Muscle layer of duodenum (tissue), 2 donors: ENCODE results near the gene PLA2R1.

Source experiments
- H3K27ac ChIP-seq: one replicate; pipeline ENCODE4 v1.7.0; 2013; ENCODE audit warnings: mild to moderate bottlenecking, low read length
- H3K27me3 ChIP-seq: one replicate; pipeline ENCODE4 v1.7.0; 2013; ENCODE audit warnings: low read depth, mild to moderate bottlenecking, control low read depth, low read length
- H3K36me3 ChIP-seq, 2 donors: one replicate each; pipeline ENCODE4 v1.7.0; 2013; ENCODE audit warnings: low read length in 2 of 2, control low read depth in 1 of 2, mild to moderate bottlenecking in 1 of 2; ENCODE audit not compliant: insufficient read depth in 2 of 2, control insufficient read depth in 1 of 2
- H3K4me1 ChIP-seq, 2 donors: one replicate each; pipeline ENCODE4 v1.7.0; 2013; ENCODE audit warnings: low read length in 2 of 2, mild to moderate bottlenecking in 2 of 2, control low read depth in 1 of 2, moderate library complexity in 1 of 2; ENCODE audit not compliant: insufficient read depth in 2 of 2, control insufficient read depth in 1 of 2
- H3K4me3 ChIP-seq, 2 donors: one replicate each; pipeline ENCODE4 v1.7.0; 2013; ENCODE audit warnings: low read length in 2 of 2, low read depth in 1 of 2, mild to moderate bottlenecking in 1 of 2
- H3K9me3 ChIP-seq, 2 donors: one replicate each; pipeline ENCODE4 v1.7.0; 2013; ENCODE audit warnings: low read length in 2 of 2, control low read depth in 1 of 2, mild to moderate bottlenecking in 1 of 2; ENCODE audit not compliant: control insufficient read depth in 1 of 2
- donor health status: healthy.

PLA2R1 gene

DNA sequence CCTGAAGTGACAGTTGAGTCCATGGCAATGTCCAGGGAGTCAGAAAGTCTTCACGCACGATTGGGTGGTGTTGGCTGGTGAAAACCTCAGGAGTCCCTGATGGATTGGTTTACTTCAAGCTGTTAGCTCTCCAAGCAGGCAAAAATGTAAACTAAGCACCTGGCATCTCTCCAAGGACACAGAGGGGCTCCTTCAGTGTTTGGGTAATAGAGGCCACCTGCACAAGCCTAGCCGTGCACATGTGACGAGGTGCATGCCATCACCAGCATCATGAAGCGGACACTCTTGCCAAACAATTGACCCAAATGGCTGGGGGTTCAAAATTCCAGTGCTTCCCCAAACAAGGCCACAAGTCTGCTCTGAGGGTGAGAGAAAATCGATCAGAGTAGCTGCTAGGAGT lies 159.7 kb downstream of the PLA2R1 start:
- no peaks in the 10 kb centered on the region for H3K36me3 ChIP-seq
- no peaks in the 10 kb centered on the region for H3K27me3 ChIP-seq
- peaks cover 0 to 8% of the 10 kb centered on the region in 2 donors for H3K4me1 ChIP-seq
- no peaks in the 10 kb centered on the region for H3K9me3 ChIP-seq
- no peak overlapping the region for H3K27ac ChIP-seq
- no peak overlapping the region for H3K4me3 ChIP-seq

DNA sequence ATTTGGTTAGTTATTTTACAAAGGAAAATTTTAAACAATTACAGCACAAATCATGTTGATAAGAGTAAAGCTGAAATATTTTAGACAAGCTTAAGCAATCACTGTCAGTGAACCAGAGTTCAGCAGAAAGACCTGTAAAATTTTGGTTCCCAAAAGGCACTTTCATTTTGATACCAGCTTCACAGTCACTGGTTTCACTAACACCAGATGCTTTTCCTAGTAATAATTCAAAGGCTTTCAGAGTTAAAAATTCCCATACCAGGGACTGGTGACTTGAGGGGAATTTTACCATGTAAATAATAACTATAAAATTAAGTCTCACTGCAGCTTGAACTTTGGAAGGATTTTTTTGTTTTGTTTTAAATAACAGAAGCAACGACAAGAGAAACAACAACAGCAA lies 162.1 kb downstream of the PLA2R1 start:
- peaks cover 0 to 8% of the 10 kb centered on the region in 2 donors for H3K4me1 ChIP-seq
- no peaks in the 10 kb centered on the region for H3K9me3 ChIP-seq
- H3K4me3 ChIP-seq: no peak overlapping the region
- no peak overlapping the region for H3K27ac ChIP-seq
- H3K36me3 ChIP-seq: no peaks in the 10 kb centered on the region
- H3K27me3 ChIP-seq: no peaks in the 10 kb centered on the region

- H3K27ac ChIP-seq: no peak overlapping the region
- H3K9me3 ChIP-seq: no peaks in the 10 kb centered on the region
- no peaks in the 10 kb centered on the region for H3K36me3 ChIP-seq
- H3K4me1 ChIP-seq: no peaks in the 10 kb centered on the region
- no peak overlapping the region for H3K4me3 ChIP-seq
- H3K27me3 ChIP-seq: no peaks in the 10 kb centered on the region
Observed at GRCh38 chr2:159898441-159898840, 164.0 kb downstream of the PLA2R1 start.

DNA sequence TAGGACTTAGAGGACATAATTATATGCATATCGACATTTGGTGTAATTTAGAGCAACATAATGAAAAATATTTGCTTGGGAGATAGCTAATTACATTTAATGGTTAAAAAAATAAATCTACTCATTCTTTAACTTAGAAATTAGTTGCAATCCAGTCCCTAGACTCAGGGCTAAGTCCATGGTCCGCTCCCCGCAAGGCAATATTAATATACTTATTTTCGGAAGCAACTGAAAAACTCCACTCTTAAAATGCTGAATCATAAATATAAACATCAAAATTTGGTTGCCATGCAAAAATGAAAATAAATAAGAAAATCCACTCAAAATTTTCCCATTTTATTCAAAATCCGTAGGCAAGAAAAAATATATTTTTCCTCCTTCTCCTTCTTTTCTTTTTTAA lies 164.7 kb downstream of the PLA2R1 start:
- Histone ChIP-seq H3K27ac (no peak overlapping the region), H3K4me1 (no peaks in the 10 kb centered on the region), H3K9me3 (no peaks in the 10 kb centered on the region), H3K27me3 (no peaks in the 10 kb centered on the region), H3K4me3 (no peak overlapping the region), H3K36me3 (no peaks in the 10 kb centered on the region)

- no peaks in the 10 kb centered on the region for H3K36me3 ChIP-seq
- no peak overlapping the region for H3K27ac ChIP-seq
- no peak overlapping the region for H3K4me3 ChIP-seq
- no peaks in the 10 kb centered on the region for H3K9me3 ChIP-seq
- no peaks in the 10 kb centered on the region for H3K4me1 ChIP-seq
- no peaks in the 10 kb centered on the region for H3K27me3 ChIP-seq
Observed at GRCh38 chr2:159897081-159897480, 165.3 kb downstream of the PLA2R1 start.

- Histone ChIP-seq H3K36me3 (no peaks in the 10 kb centered on the region), H3K27me3 (no peaks in the 10 kb centered on the region), H3K4me3 (no peak overlapping the region), H3K4me1 (no peaks in the 10 kb centered on the region), H3K27ac (no peak overlapping the region), H3K9me3 (no peaks in the 10 kb centered on the region)
Observed at GRCh38 chr2:159895258-159896065, 167.0 kb downstream of the PLA2R1 start.

DNA sequence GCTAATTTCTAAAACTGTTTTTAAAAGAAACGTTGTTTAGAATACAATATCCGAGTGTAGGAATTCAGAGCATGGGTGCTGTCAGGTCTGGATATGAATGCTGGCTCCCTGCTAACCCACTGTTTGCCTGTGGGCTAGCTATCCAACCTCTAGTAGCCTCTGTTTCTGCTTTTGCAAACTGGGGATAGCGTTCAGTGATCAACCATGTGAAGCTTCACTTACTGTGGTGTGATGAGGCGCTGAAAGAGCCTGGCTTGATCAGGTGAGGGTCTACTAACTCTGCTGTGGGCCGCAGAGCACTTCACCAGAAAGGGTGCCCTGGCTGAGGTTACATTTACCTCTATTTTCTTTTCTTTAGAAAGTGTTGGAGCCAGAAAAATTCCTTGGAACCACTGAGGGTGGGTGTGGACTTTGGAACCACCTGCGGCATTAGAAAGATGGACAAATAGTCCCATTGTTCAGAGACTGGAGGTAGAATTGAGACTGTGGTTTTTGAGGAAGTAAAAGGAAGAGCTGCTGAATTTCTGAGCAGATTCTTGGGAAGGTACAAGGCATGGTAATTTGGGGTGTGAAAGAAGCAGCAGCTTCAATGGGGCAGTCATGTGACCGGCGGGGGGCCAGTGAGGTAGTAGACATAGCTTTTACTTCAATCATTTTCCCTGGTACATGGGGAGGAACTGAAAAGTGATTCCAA lies 168.1 kb downstream of the PLA2R1 start:
- no peak overlapping the region for H3K4me3 ChIP-seq
- H3K36me3 ChIP-seq: no peaks in the 10 kb centered on the region
- H3K27me3 ChIP-seq: no peaks in the 10 kb centered on the region
- H3K9me3 ChIP-seq: no peaks in the 10 kb centered on the region
- H3K4me1 ChIP-seq: no peaks in the 10 kb centered on the region
- H3K27ac ChIP-seq: no peak overlapping the region

GRCh38 chr2:159892990-159893810 lies 169.2 kb downstream of the PLA2R1 start:
- H3K27ac ChIP-seq: no peak overlapping the region
- H3K4me1 ChIP-seq: no peaks in the 10 kb centered on the region
- no peaks in the 10 kb centered on the region for H3K27me3 ChIP-seq
- no peaks in the 10 kb centered on the region for H3K36me3 ChIP-seq
- no peak overlapping the region for H3K4me3 ChIP-seq
- H3K9me3 ChIP-seq: no peaks in the 10 kb centered on the region

- Histone ChIP-seq H3K4me3 (no peak overlapping the region), H3K36me3 (no peaks in the 10 kb centered on the region), H3K9me3 (no peaks in the 10 kb centered on the region), H3K27ac (no peak overlapping the region), H3K4me1 (no peaks in the 10 kb centered on the region), H3K27me3 (no peaks in the 10 kb centered on the region)
Observed at GRCh38 chr2:159891917-159892730, 170.3 kb downstream of the PLA2R1 start.

DNA sequence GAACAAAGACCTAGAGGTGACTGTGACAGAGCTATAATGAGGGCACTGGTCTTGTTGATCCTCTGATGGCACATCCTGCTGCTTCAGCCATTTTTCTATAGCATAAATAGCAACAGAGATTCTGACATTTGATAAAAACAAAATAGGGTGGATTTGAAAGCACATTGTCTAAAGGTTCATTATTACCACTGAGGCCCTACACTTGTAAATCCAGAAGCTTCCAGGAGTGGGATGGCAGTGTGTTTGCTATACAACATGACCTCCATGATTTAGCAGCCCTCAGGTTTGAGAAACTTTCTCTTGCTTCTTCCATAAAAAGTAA lies 171.2 kb downstream of the PLA2R1 start:
- H3K36me3 ChIP-seq: no peaks in the 10 kb centered on the region
- no peaks in the 10 kb centered on the region for H3K9me3 ChIP-seq
- no peaks in the 10 kb centered on the region for H3K4me1 ChIP-seq
- no peak overlapping the region for H3K4me3 ChIP-seq
- H3K27me3 ChIP-seq: no peaks in the 10 kb centered on the region
- H3K27ac ChIP-seq: no peak overlapping the region
